Sigmoid colon (tissue), 4 donors: ENCODE measurements around the gene TRIM75.

Experiments used
- CTCF ChIP-seq, 4 experiments: fragments of 450-650 bp in 3 of 4; fragments of 200-600 bp in 1 of 4; IDR thresholded peaks; one replicate each; pipeline ENCODE4 v1.5.1; 2016 to 2019; ENCODE audit warnings: antibody characterized with exemption in 4 of 4, mild to moderate bottlenecking in 3 of 4, moderate library complexity in 2 of 4
- EP300 ChIP-seq, 4 donors: sonication (generic); formaldehyde crosslinking; IDR thresholded peaks; one replicate each; pipeline ENCODE4 v1.6.1; 2017; ENCODE audit warnings: antibody characterized with exemption in 4 of 4

GRCh38 chr4:165027762-165028402, 25.8 kb upstream of the TRIM75 start:
- no peak for TF ChIP-seq EP300 (IDR thresholded peaks at IDR 0.05)
- TF ChIP-seq CTCF (IDR thresholded peaks at IDR 0.05): no peak
